Cerebellar nuclear complex (tissue), 1 donor: ENCODE data around the gene PARD3.
"Not testable (repeated sequence)": the region's sequence is repeated elsewhere in the genome, so short reads cannot be mapped to it uniquely, and the experiment has no call there.

Experiments used
- DNase-seq, 2 experiments: peaks; one replicate each; lab custom pipeline; 2025; lab: John Stamatoyannopoulos, UW

PARD3 gene

DNA sequence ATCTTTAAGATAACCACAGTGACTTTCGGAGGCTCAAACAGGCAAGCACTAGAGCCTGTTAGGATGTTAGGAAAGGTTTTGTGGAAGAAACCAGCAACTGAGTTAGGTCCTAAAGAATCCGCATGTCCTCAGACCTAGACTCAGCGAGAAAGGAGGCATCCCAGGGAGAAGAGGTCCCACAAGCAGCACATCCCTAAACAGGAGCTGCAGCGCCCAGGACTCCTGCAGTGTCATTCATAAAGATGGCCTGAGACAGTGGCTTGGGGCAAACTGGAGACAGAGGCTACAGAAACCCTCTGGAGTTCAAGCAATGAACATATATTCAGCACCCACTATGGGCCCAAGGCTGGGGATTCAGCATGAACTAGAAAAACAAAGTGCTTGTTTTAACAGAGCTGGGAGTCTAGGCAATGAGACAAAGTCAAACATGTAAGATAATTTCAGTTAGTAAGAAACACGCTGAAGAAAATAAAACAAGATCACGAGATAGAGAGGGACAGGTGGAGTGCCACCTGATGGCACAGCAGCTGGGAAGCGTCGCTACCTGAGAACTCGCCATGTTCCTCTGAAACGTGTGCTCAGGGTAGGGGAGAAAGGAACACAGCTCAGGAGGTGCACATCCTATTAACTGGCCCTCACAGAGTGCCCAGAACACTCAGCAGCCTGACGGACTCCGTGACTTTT is 48.1 kb downstream of the PARD3 start:
- no peak for DNase-seq

GRCh38 chr10:34766266-34766600 is 48.9 kb downstream of the PARD3 start:
- DNase-seq = no peak

- DNase-seq = no peak
Measured at GRCh38 chr10:34764472-34764946, 50.6 kb downstream of the PARD3 start.

GRCh38 chr10:34762603-34763299 is 52.3 kb downstream of the PARD3 start:
- no peak for DNase-seq

- DNase-seq = no peak
Measured at GRCh38 chr10:34762156-34762555, 52.9 kb downstream of the PARD3 start.

DNA sequence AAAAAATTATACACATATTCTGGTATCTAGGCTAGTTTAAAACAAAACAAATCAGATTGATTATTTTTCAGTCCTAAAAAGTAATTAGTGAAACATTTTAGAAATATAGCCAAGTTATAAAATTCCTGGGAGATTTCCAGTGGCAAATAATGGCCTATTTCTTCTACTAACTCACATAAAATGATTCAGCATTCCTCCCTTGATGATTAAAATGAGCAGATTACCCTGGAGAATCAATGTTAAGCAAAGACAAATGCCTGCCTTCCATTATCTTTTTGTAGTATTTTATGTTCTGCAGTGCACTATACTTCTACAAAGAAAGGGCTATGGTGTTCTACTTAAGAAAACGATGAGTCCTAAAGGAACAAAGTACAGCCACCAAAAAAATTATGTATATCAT is 53.6 kb downstream of the PARD3 start:
- DNase-seq = no peak

GRCh38 chr10:34760606-34761005 is 54.5 kb downstream of the PARD3 start:
- no peak for DNase-seq

DNA sequence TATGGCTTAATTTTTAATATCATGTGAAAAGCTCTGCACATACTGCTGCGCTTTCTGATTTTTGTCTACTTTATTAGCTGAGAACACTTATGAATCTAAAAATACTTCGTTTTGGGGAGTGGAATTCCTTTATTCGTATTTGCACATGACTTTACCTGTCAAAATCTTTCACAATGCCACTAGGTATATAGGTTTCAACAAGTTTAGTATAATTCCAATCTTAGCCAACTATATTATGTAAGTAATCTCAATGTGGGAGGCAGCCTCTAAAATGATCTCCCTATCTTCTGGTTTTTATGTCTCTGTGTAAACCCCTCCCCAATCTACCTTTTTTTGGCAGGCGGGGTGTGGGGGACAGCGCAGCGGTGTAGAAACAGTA is 55.3 kb downstream of the PARD3 start:
- DNase-seq = no peak

DNA sequence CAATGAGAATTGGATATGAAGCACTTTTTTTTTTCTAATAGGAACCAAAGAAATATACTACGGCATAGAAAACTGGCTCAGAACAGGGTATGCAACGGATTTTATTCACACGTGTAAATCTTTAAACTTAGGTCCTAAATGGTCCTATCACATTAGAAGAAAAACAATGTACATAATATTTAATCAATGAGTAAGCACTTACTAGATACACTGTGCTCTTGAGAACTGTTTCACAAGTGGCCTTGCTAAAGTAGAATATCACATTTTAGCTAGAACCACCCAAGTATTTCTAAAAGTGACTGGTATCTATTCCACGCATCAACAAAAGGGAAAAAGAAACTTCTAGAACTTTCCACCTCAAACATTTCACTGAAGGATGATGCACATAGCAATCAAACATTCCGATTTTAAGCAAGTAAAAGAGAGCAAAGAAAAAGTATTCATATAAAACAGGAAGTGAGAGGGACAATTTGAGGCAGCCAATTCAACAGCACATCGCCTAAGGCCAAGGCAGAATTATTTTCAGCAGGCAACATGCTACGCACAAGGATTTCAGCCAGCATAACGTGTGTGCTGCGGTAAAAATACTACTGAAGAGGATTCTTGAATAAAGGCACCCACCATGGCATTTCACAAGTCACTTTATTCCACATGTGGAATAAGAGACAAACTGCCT is 55.8 kb downstream of the PARD3 start:
- no peak for DNase-seq

DNA sequence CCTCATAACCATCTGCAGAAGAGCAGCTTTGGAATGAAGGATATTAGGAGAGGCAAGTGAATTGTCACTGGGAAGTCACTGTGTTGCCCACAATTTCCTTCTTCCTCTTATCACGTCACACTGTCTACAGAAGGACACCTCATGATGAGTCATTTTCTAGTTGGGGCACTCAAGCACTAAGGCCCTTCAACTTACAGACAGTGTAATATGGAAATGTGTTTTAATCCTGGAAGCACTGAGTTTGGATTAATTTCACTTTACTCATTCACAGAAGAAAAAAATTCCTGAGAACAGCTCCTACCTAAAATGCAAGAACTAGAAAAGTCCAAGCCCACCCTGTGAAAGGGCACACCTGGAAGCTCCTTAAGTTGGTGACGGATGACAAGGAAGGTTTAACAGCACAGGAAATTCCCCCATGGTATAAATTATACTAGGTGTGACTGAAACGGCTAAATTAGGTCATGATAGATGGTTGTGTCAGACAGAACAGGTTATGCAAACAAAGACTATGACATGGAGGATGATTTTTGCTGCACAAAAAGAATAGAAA is 56.6 kb downstream of the PARD3 start:
- no peak for DNase-seq

- no peak for DNase-seq
Measured at GRCh38 chr10:34757933-34758332, 57.2 kb downstream of the PARD3 start.

GRCh38 chr10:34757181-34757580 is 57.9 kb downstream of the PARD3 start:
- DNase-seq = not testable (repeated sequence)

GRCh38 chr10:34756584-34756983 is 58.5 kb downstream of the PARD3 start:
- DNase-seq = no peak

- no peak for DNase-seq
Measured at GRCh38 chr10:34753014-34753757, 61.9 kb downstream of the PARD3 start.

DNA sequence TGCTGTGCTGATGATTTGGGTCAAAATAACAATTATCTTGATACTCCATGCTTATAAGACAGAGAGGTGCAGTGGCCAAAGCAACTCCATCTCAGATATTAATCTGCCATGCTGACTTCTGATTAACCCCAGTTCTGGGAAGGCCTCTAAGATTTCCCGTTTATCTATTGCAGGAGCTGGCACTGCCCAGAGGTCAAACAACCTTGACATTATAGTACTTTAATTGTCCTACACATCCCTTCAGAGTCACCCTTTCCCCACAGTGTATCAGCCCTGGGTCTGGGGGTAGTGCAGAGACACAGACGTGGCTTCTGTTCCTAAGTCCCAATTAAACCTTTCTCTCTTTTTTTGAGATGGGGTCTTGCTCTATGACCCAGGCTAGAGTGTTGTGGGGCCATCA is 63.8 kb downstream of the PARD3 start:
- no peak for DNase-seq

GRCh38 chr10:34750795-34751194 is 64.3 kb downstream of the PARD3 start:
- DNase-seq = not testable (repeated sequence)

- no peak for DNase-seq
Measured at GRCh38 chr10:34748767-34749166, 66.3 kb downstream of the PARD3 start.

- no peak for DNase-seq
Measured at GRCh38 chr10:34748357-34748756, 66.7 kb downstream of the PARD3 start.

DNA sequence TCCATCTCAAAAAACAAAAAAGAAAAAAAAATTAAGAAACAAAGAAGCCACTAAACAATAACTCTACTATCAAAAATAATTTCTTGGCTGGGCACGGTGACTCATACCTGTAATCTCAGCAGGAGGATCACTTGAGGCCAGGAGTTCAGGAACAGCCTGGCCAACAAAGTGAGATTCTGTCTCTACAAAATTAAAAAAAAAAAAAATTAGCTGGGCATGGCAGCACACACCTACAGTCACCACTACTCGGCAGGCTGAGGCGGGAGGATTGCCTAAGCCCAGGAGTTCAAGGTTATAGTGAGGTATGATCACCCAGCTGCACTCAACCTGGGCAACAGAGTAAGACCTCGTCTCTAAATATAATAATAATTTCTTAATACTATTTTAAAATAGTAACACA is 69.0 kb downstream of the PARD3 start:
- DNase-seq = no peak

DNA sequence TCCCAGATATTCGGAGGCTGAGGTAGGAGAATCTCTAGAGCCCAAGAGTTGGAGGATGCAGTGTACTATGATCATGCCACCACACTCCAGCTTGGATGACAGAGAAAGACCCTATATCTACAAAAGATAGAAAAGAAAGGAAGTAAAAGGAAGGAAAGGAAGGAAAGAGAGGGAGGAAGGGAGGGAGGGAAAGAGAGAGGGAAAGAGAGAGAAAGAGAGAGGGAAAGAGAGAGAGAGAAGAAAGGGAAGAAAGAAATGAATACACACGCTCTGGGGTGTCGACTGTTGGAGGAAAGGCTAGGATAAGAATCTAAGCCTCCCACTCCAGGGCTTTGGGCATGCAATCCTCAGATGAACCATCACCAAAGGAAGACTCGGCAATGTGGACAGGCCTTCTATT is 69.9 kb downstream of the PARD3 start:
- DNase-seq = no peak

DNA sequence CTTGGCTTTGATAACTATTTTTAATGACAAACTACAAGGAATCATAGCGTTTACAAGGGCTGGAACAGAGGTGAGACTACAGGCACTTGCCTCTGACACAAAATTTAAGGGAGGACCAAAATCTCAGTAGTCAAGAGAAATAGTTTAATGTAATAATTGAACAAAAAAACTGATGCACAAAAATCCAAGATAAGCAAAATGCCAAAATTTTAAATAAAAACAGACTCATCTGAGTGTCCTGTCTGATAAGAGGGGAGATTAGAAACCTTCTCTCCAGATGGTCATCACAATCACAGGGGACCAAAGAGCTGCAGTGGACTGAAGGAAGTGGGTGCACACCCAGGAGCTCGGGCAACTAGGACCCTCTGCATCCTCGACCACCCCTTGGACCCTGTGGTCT is 70.5 kb downstream of the PARD3 start:
- no peak for DNase-seq

DNA sequence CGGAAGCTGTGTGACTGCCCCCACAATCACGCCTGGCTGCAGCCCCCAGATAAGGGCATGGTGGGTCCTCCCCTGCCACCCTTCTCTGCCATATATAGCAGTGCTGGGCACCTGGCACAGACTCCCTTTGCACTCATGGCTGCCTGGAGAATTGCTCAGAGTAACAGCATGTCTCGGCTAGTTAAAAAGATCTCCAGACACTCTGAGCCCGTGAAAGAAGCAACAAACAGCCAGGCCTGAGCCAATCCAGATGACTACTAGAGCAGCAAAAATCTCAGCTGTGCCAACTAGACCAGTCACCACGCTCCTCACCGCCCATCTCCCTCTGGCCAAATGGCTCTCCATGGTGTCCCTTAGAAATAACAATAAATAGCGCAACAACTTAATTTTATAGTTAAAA is 71.3 kb downstream of the PARD3 start:
- DNase-seq = no peak
